ENCODE measurements around the gene RPP25L.

The RPP25L gene

DNA sequence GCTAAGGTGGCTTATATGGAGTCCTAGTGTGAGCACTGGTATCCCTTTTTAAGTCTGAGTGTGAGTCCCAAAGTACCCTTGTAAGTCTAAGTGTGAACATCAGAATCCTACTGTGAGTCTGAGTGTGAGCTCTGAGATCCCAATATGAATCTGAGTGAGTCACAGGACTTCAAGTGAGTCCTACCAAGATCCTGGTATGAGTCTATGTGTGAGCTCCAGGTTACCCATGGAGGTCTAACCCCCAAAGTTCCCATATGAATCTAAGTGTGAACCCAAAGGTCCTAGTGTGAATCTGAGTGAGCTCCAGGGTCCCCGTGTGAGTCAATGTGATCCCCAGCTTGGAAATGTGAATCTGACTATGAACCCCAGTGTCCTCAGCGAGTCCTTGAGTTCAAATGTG is 24.6 kb downstream of the RPP25L start:
- TF ChIP-seq TARDBP (IDR thresholded peaks at IDR 0.05) (no peak), CTBP1 (IDR thresholded peaks at IDR 0.05; ENCODE audit: borderline replicate concordance) (no peak), FOXM1 (IDR thresholded peaks at IDR 0.05; ENCODE audit: borderline replicate concordance) (no peak), FOXA1 (IDR thresholded peaks at IDR 0.05) (no peak), NFRKB (IDR thresholded peaks at IDR 0.05) (no peak), LEF1 (IDR thresholded peaks at IDR 0.05; ENCODE audit: borderline replicate concordance) (no peak), SP1 (IDR thresholded peaks at IDR 0.05) (no peak), L3MBTL2 (conservative IDR thresholded peaks at IDR 0.05) (no peak), ARNT (IDR thresholded peaks at IDR 0.05) (no peak), HDGF (IDR thresholded peaks at IDR 0.05; ENCODE audit: borderline replicate concordance) (no peak)
- CTCF ChIA-PET = interaction anchor here (0.7 kb wide), 1 partner anchor 15 kb away, joined by 3 read pairs; no protein-coding TSS in a partner anchor
- DNase-seq (ENCODE audit: extremely low spot score) = no peak
- POLR2A ChIA-PET = no interaction called here

GRCh38 chr9:34585946-34586669 is 25.8 kb downstream of the RPP25L start:
- ChIA-PET CTCF (interaction anchor here (1.1 kb wide), 1 partner anchor 48 kb away, joined by 3 read pairs; no protein-coding TSS in a partner anchor), POLR2A (no interaction called here)
- no peak for DNase-seq (ENCODE audit: extremely low spot score)
- no peak for TF ChIP-seq BHLHE40 (IDR thresholded peaks at IDR 0.05; ENCODE audit: borderline replicate concordance)

- no peak for DNase-seq (ENCODE audit: extremely low spot score)
- no peak for TF ChIP-seq BHLHE40 (IDR thresholded peaks at IDR 0.05; ENCODE audit: borderline replicate concordance)
- TF ChIP-seq HDGF (IDR thresholded peaks at IDR 0.05; ENCODE audit: borderline replicate concordance) = no peak
- no peak for TF ChIP-seq PKNOX1 (IDR thresholded peaks at IDR 0.05)
- no peak for TF ChIP-seq NFRKB (IDR thresholded peaks at IDR 0.05)
- TF ChIP-seq L3MBTL2 (conservative IDR thresholded peaks at IDR 0.05) = no peak
- no peak for TF ChIP-seq LEF1 (IDR thresholded peaks at IDR 0.05; ENCODE audit: borderline replicate concordance)
- no peak for TF ChIP-seq FOXM1 (IDR thresholded peaks at IDR 0.05; ENCODE audit: borderline replicate concordance)
- TF ChIP-seq SUZ12 (IDR thresholded peaks at IDR 0.05) = no peak
- TF ChIP-seq ELF4 (IDR thresholded peaks at IDR 0.05) = no peak
- TF ChIP-seq FOXK2 (IDR thresholded peaks at IDR 0.05) = no peak
- no peak for TF ChIP-seq TARDBP (IDR thresholded peaks at IDR 0.05)
- no peak for TF ChIP-seq CTBP1 (IDR thresholded peaks at IDR 0.05; ENCODE audit: borderline replicate concordance)
- TF ChIP-seq FOXA1 (IDR thresholded peaks at IDR 0.05) = no peak
- TF ChIP-seq ARNT (IDR thresholded peaks at IDR 0.05) = no peak
- no peak for TF ChIP-seq SP1 (IDR thresholded peaks at IDR 0.05)
- TF ChIP-seq ZNF384 (IDR thresholded peaks at IDR 0.05) = no peak
- ChIA-PET POLR2A (interaction anchor here (0.7 kb wide), 1 partner anchor 31 kb away, joined by 3 read pairs; no protein-coding TSS in a partner anchor), CTCF (interaction anchor here (1.1 kb wide), 1 partner anchor 49 kb away, joined by 3 read pairs; no protein-coding TSS in a partner anchor)
These were observed 26.9 kb downstream of the RPP25L start for GRCh38 chr9:34584970-34585369.

GRCh38 chr9:34582787-34583186 is 29.1 kb downstream of the RPP25L start:
- ChIA-PET CTCF (interaction anchor here (0.9 to 1.1 kb wide), 3 partner anchors 9 to 179 kb away, joined by 3 to 5 read pairs (median 5); no protein-coding TSS in a partner anchor), POLR2A (interaction anchor here (1.4 kb wide), 1 partner anchor 54 kb away, joined by 4 read pairs; no protein-coding TSS in a partner anchor)
- no peak for DNase-seq (ENCODE audit: extremely low spot score)
- no peak for TF ChIP-seq LEF1 (IDR thresholded peaks at IDR 0.05; ENCODE audit: borderline replicate concordance)

DNA sequence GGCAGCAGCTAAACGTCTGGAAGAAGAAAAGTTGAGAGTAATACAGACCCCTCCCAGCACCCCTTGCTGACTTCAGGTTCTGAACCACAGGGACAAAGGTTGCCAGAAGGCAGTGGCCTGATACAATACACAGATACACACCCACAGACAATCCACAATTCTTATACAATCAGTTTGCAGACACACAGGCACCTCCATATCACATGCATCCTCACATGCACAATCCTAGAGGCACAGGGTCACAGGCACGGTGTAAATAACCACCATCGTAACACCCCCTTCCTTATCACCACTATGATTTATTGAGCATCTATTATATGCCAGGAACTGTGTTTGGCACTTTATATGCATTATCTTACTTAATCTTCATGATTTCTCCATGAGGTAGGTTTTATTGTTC is 30.6 kb downstream of the RPP25L start:
- POLR2A ChIA-PET = no interaction called here
- CTCF ChIA-PET = no interaction called here
- no peak for TF ChIP-seq LEF1 (IDR thresholded peaks at IDR 0.05; ENCODE audit: borderline replicate concordance)
- TF ChIP-seq CTBP1 (IDR thresholded peaks at IDR 0.05; ENCODE audit: borderline replicate concordance) = no peak
- no peak for TF ChIP-seq L3MBTL2 (conservative IDR thresholded peaks at IDR 0.05)
- TF ChIP-seq SP1 (IDR thresholded peaks at IDR 0.05) = no peak
- TF ChIP-seq ELF4 (IDR thresholded peaks at IDR 0.05) = no peak
- no peak for TF ChIP-seq SUZ12 (IDR thresholded peaks at IDR 0.05)
- TF ChIP-seq FOXK2 (IDR thresholded peaks at IDR 0.05) = no peak
- TF ChIP-seq PKNOX1 (IDR thresholded peaks at IDR 0.05) = no peak
- no peak for TF ChIP-seq ZNF384 (IDR thresholded peaks at IDR 0.05)
- no peak for TF ChIP-seq BHLHE40 (IDR thresholded peaks at IDR 0.05; ENCODE audit: borderline replicate concordance)
- no peak for TF ChIP-seq HDGF (IDR thresholded peaks at IDR 0.05; ENCODE audit: borderline replicate concordance)
- no peak for TF ChIP-seq FOXM1 (IDR thresholded peaks at IDR 0.05; ENCODE audit: borderline replicate concordance)
- TF ChIP-seq ARNT (IDR thresholded peaks at IDR 0.05) = no peak
- TF ChIP-seq FOXA1 (IDR thresholded peaks at IDR 0.05) = no peak
- no peak for TF ChIP-seq NFRKB (IDR thresholded peaks at IDR 0.05)
- TF ChIP-seq TARDBP (IDR thresholded peaks at IDR 0.05) = no peak
- DNase-seq (ENCODE audit: extremely low spot score) = no peak

DNA sequence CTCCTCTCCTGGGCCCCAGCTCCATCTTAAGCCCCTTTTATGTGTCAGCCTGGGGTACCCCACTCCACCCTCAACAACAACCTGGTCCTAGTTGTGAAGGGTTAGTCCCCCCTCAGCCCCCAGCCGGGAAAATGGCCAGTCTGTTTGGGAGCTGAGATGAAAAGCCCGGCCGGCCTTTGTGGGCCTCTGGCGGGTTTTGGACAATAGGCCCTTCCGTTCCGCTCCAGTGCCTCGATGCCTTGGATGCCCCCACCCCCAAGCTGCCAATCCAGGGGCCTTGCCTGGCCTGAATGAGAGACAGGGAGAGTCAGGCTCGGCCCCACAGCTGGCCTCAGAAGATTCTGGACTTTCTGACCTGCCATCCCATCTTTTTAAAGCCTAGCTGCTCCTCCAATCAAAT is 31.5 kb downstream of the RPP25L start:
- no peak for DNase-seq (ENCODE audit: extremely low spot score)
- no peak for TF ChIP-seq TARDBP (IDR thresholded peaks at IDR 0.05)
- no peak for TF ChIP-seq CTBP1 (IDR thresholded peaks at IDR 0.05; ENCODE audit: borderline replicate concordance)
- TF ChIP-seq FOXK2 (IDR thresholded peaks at IDR 0.05) = no peak
- CTCF ChIA-PET = interaction anchor here (2.3 kb wide), 1 partner anchor 11 kb away, joined by 10 read pairs; no protein-coding TSS in a partner anchor
- POLR2A ChIA-PET = no interaction called here

DNA sequence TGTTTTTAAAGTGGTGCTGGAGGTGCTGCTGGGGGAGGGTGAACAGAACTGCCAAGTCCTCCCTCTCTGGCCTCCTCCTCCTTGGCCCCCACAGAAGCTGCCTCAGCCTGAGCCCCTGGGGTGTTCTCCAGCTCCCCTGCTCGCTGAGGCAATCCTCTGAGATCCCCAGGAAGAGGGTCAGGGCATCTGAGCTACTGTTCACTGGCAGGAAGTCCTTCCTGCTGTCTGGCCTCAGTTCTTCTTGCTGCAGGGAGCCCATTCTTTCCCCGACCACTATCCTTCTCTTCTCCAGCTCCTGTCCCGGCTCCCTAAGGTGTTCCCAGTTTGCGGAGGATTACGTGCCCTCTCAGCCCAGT is 32.1 kb downstream of the RPP25L start:
- TF ChIP-seq TARDBP (IDR thresholded peaks at IDR 0.05) (no peak), PKNOX1 (IDR thresholded peaks at IDR 0.05) (no peak), ELF4 (IDR thresholded peaks at IDR 0.05) (no peak), SUZ12 (IDR thresholded peaks at IDR 0.05) (no peak), ARNT (IDR thresholded peaks at IDR 0.05) (no peak), CTBP1 (IDR thresholded peaks at IDR 0.05; ENCODE audit: borderline replicate concordance) (no peak), ZNF384 (IDR thresholded peaks at IDR 0.05) (no peak), BHLHE40 (IDR thresholded peaks at IDR 0.05; ENCODE audit: borderline replicate concordance) (no peak)
- ChIA-PET POLR2A (no interaction called here), CTCF (interaction anchor here (2.3 kb wide), 1 partner anchor 12 kb away, joined by 10 read pairs; no protein-coding TSS in a partner anchor)
- no peak for DNase-seq (ENCODE audit: extremely low spot score)
